Measurements from ENCODE around the gene SEMA3E.

DNA sequence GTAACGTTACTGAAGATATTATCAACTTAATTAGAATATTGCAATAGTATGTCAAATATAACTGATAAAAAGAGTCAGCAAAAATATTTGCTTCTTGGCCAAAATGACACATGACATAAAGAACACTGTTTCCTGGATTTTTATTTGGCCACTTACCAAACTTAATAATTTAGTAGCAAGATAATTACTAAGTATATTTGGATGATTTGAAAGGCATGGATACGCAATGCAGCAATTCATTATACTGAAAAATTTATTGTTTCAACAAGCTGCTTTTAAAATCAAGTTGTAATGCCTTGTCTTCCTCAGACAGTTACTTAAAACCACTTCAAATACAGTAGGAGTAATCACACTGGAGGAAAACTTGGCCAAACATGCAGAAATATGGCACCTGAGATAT lies 234.0 kb downstream of the SEMA3E start:
- no peak for TF ChIP-seq POLR2A (IDR thresholded peaks at IDR 0.05; ENCODE audit: low read depth, low read length)
- no peak for TF ChIP-seq TAF1 (IDR thresholded peaks at IDR 0.05; ENCODE audit: borderline replicate concordance, low read depth, low read length)
- no peak for TF ChIP-seq POLR2AphosphoS5 (IDR thresholded peaks at IDR 0.05; ENCODE audit: low read depth, low read length)

Measured in GM12892 (cell line).